Measurements from ENCODE around the gene STX1A. TPM values are rescaled to one million over a fixed set of nuclear protein-coding genes. Genes with fewer than 3 reads are reported as not detected.

STX1A gene
- total and polyA plus RNA-seq, 2 of the 8 experiments (the other 6 are each of a cell fraction or from before 2014, with no cell fraction given), result 13.5 to 17.5 TPM

DNA sequence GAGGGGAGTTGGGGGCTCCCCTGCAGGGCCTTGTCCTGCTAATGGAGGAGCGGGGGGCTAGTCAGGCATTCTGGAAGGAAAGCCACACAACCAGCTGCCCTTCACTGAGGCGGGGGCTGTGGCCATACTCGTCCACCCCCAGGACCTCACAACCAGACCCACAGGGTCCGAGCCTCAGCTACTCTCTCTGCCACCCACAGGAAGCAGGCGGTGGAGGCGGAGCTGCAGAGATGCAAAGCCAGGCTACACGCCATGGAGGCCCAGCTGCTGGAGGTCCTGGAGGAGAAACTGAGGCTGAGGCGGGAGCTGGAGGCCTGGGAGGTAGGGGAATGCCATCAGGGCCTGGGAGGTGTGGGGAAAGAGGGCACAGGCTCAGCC lies 16.0 kb upstream of the STX1A start (continued):
- TF ChIP-seq, protein P1, sequence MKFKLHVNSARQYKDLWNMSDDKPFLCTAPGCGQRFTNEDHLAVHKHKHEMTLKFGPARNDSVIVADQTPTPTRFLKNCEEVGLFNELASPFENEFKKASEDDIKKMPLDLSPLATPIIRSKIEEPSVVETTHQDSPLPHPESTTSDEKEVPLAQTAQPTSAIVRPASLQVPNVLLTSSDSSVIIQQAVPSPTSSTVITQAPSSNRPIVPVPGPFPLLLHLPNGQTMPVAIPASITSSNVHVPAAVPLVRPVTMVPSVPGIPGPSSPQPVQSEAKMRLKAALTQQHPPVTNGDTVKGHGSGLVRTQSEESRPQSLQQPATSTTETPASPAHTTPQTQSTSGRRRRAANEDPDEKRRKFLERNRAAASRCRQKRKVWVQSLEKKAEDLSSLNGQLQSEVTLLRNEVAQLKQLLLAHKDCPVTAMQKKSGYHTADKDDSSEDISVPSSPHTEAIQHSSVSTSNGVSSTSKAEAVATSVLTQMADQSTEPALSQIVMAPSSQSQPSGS (IDR thresholded peaks at IDR 0.05; ENCODE audit: low read length), result no peak
- no peak for TF ChIP-seq PHF8 (conservative IDR thresholded peaks at IDR 0.05; ENCODE audit: low read depth, low read length)
- TF ChIP-seq MAFK (IDR thresholded peaks at IDR 0.05; ENCODE audit: low read depth, low read length), result no peak
- TF ChIP-seq EGR1 (IDR thresholded peaks at IDR 0.05; ENCODE audit: borderline replicate concordance, low read depth, low read length), result no peak
- no peak for TF ChIP-seq EZH2 (IDR thresholded peaks at IDR 0.05; ENCODE audit: low read depth, low read length, severe bottlenecking)
- TF ChIP-seq HDAC2 (IDR thresholded peaks at IDR 0.05; ENCODE audit: borderline replicate concordance in 1 of 2, low read depth in 2 of 2, low read length in 2 of 2), result no peak

Data from H1 (cell line).